ENCODE measurements around the gene DLX4. TPM values are rescaled to one million over a fixed set of nuclear protein-coding genes. Genes with fewer than 3 reads are reported as not detected.

DLX4 gene
- total RNA-seq, 1 donor from 2014 or later, result not detected

DNA sequence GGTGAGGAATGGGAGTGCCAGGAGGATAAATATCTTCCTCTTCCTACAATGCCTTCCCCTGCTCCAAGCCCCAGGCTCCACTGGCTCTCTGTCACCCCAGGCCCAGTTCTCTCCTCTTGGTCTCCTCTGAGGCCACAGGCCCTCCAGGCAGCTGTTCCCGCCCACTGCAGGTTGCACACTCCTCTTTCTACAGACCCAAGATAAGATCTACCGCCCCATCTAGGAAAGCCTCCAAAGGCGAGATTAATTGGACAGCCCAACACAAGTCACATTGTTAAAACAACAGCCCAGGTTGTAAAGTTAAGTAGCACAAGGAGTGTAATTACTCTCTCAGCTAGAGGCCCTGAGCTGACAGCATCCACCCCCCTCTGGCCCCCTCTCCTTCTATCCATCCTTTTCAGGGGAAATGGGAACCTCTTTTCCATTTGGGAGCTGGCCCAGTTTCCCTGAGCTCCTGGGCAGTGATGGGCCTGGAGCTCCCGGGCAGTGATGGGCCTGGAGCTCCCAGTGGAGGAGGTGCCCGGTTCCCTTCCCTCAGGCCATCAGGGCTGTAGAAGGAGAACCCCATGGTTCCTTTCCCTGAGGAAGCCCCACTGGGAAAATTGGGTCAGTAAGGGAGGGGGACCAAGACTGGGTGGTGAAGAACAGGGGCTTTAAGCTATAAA, 7.3 kb downstream of the DLX4 start:
- no peak overlapping the region for H3K4me3 Mint-ChIP-seq
- intact Hi-C loops (cut with micrococcal nuclease), result no loop called here
- H3K9me3 Mint-ChIP-seq, result no peaks in the 10 kb centered on the region
- H3K4me1 Mint-ChIP-seq (ENCODE audit: low read depth), result no peaks in the 10 kb centered on the region
- H3K27me3 Mint-ChIP-seq (ENCODE audit: insufficient read depth), result peaks cover 61% of the 10 kb centered on the region
- H3K27ac Mint-ChIP-seq, result no peak overlapping the region
- no peaks in the 10 kb centered on the region for H3K36me3 Mint-ChIP-seq (ENCODE audit: low read depth)
- no peak for DNase-seq (ENCODE audit: low spot score)

DNA sequence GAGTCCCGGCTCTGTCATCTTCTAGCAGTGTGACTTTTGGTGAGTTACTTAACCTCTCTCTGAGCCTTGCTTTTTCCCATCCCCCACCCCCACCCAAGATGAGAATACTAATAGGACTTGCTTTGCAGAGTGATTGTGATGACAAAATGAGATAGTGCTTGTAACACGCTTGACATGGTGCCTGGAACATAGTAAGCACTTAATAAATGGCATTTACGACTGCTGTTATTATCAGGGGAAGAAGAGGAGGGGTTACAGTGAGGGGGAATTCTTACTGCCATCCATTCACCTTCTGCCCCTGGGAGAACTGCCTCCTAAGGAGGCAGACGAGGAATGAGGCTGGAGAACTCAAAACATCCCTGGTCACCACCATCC, 7.8 kb downstream of the DLX4 start:
- Mint-ChIP-seq H3K27ac (no peak overlapping the region), H3K36me3 (ENCODE audit: low read depth) (no peaks in the 10 kb centered on the region), H3K9me3 (no peaks in the 10 kb centered on the region), H3K27me3 (ENCODE audit: insufficient read depth) (peaks cover 59% of the 10 kb centered on the region), H3K4me3 (no peak overlapping the region), H3K4me1 (ENCODE audit: low read depth) (no peaks in the 10 kb centered on the region)
- intact Hi-C loops (cut with micrococcal nuclease), result no loop called here
- no peak for DNase-seq (ENCODE audit: low spot score)

DNA sequence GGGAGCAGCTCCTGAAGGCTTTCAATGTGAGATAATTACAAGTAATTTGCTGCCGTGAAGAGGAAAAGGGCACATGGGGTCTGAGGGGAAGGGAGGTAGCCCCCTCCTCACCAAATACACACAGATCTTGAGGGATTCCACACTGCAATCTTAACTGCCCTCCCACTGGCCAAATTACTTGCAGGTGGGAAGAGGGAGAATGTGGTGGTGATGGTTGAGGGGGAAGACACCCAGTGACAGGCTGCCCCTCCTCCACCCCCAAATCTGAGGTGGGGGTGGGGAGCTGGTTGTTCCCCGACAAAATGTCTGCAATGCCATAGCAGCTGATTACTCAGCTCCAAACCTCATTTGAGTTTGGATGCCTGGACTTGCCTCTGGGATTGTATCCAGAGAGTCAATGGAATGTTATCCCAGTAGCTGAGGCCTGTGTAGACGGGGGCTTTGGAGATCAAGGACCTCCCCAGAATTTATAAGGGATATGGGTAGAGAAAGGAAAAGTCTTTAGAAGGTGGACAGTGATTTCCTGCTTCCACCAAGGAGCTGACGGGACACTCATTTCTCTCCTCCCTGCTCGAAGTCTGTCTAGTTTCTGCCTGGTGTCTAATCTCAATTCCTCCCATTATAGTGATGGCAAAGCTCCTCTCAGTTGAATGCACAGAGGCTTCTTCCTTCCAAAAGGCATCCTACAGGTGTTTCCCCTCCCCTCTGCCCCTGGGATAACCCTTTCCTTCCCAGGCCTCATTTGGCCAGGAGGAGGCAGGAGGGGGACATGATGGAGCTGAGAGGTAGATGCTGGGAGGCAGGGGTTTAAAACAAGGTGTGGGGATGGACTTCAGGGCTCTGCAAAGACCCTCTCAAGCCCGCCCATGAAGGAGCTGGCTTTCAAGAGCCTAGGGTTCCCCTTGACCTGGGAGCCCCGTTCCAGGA, 8.7 kb downstream of the DLX4 start:
- intact Hi-C loops (cut with micrococcal nuclease), result no loop called here
- peaks cover 58% of the 10 kb centered on the region for H3K27me3 Mint-ChIP-seq (ENCODE audit: insufficient read depth)

DNA sequence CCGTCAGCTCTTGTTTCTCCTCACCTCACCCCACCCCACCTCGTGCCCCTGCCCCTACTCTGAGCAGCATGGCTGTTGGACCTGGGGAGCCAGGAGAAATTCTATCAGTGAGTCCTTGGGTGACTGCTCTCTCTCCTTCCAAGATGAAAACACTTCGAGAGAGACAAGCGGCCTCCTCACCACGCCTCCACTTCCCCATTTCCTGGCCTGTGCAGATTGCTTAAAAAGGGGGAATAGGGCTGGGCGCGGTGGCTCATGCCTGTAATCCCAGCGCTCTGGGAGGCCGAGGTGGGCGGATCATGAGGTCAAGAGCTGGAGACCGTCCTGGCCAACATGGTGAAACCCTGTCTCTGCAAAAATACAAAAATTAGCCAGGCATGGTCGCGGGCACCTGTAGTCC, 9.5 kb downstream of the DLX4 start:
- no peak overlapping the region for H3K27ac Mint-ChIP-seq
- no peaks in the 10 kb centered on the region for H3K36me3 Mint-ChIP-seq (ENCODE audit: low read depth)
- intact Hi-C loops (cut with micrococcal nuclease), result no loop called here
- H3K4me3 Mint-ChIP-seq, result no peak overlapping the region
- no peaks in the 10 kb centered on the region for H3K4me1 Mint-ChIP-seq (ENCODE audit: low read depth)
- H3K9me3 Mint-ChIP-seq, result no peaks in the 10 kb centered on the region
- H3K27me3 Mint-ChIP-seq (ENCODE audit: insufficient read depth), result peaks cover 51% of the 10 kb centered on the region
- no peak for DNase-seq (ENCODE audit: low spot score)

More for the DNA sequence above, 8.7 kb downstream of the DLX4 start:
- DNase-seq (ENCODE audit: low spot score), result no peak
- H3K4me1 Mint-ChIP-seq (ENCODE audit: low read depth), result no peaks in the 10 kb centered on the region
- H3K4me3 Mint-ChIP-seq, result no peak overlapping the region
- no peak overlapping the region for H3K27ac Mint-ChIP-seq
- no peaks in the 10 kb centered on the region for H3K36me3 Mint-ChIP-seq (ENCODE audit: low read depth)
- H3K9me3 Mint-ChIP-seq, result no peaks in the 10 kb centered on the region

DNA sequence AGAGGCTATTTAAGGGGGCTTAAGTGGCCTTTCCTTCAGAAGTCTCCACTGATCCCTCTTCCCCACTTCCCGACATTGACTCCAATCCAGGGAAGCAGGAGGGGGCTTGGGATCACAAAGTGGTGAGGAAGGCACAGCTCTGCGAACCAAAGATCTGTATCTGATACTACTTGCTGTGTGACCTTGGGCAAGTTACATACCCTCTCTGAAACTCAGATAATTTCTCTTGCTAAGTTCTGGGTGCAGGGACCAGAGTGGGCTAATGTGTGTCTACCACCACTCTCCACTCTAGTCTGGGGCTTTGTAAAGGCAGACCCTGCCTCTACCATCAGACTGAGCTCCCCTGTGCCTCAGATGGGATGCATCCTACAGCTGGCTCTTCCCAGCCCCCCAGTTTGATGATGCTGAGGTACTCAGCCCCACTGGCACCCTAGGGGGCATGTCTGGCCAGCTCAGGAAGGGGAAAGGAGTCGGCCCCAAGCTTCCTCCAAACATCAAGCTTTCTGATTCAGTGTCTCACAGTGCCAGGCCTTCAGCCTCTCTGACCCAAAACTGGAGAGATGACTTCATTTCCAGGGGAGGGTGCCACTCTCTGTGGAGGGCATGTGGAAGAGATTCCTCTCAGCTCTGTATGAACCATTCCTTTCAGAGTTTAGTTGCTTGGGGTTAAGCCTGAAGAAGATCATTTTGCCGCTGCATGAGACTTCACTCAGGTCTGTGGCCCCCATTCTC, 10.9 kb downstream of the DLX4 start:
- H3K36me3 Mint-ChIP-seq (ENCODE audit: low read depth), result no peaks in the 10 kb centered on the region
- intact Hi-C loops (cut with micrococcal nuclease), result no loop called here
- no peak for DNase-seq (ENCODE audit: low spot score)
- no peak overlapping the region for H3K4me3 Mint-ChIP-seq
- no peak overlapping the region for H3K27ac Mint-ChIP-seq
- H3K9me3 Mint-ChIP-seq, result no peaks in the 10 kb centered on the region
- H3K4me1 Mint-ChIP-seq (ENCODE audit: low read depth), result no peaks in the 10 kb centered on the region
- H3K27me3 Mint-ChIP-seq (ENCODE audit: insufficient read depth), result peaks cover 37% of the 10 kb centered on the region

DNA sequence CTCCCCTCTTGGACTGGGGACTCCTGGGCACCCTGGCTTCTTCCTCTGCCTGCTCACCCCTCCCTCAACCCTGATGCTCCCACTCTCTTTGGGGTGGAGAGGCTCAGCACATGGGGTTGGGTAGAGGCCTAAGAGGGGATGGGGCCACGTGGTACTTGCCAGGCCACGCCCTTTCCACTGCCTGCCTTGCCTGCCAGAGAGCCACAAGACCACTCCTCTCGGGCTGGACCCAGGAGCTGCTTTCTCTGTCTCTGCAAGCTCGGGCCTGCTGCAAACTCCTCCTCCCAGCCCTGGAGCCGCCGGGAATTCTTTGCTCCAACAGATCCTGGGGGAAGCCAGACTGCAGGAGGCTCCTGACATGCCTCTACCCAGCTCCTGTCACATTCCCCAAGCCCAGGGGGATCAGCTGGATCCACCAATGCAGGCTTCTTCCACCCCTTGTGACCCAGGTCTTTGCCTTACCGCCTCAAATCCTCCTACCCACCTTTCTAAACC, 11.8 kb downstream of the DLX4 start:
- Mint-ChIP-seq H3K9me3 (no peaks in the 10 kb centered on the region), H3K4me1 (ENCODE audit: low read depth) (no peaks in the 10 kb centered on the region), H3K27me3 (ENCODE audit: insufficient read depth) (peaks cover 33% of the 10 kb centered on the region), H3K36me3 (ENCODE audit: low read depth) (no peaks in the 10 kb centered on the region), H3K27ac (no peak overlapping the region), H3K4me3 (no peak overlapping the region)
- intact Hi-C loops (cut with micrococcal nuclease), result no loop called here
- no peak for DNase-seq (ENCODE audit: low spot score)

DNA sequence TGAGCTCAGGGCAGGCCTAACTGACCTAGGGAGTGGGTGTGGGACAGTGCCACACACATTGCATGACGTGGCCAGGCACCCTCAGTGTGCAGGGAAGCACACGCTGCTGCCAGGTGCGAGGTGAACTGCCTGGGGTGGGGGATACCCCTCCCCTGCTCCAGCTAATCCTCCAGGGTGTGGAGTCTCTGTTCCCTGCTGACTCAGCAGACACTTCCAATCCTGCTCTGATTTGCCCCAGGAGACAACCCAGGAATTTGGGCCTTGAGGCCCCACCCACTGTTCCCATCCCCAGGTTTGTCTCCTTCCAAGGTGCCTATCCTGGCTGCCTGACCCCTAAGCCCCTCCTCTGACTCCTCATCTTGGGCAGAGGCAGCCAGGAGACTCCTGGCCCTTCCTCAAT, 15.3 kb downstream of the DLX4 start:
- peaks cover 42% of the 10 kb centered on the region for H3K27me3 Mint-ChIP-seq (ENCODE audit: insufficient read depth)
- H3K4me3 Mint-ChIP-seq, result no peak overlapping the region
- no peaks in the 10 kb centered on the region for H3K9me3 Mint-ChIP-seq
- no peak overlapping the region for H3K27ac Mint-ChIP-seq
- no peak for DNase-seq (ENCODE audit: low spot score)
- H3K36me3 Mint-ChIP-seq (ENCODE audit: low read depth), result no peaks in the 10 kb centered on the region
- no peaks in the 10 kb centered on the region for H3K4me1 Mint-ChIP-seq (ENCODE audit: low read depth)
- intact Hi-C loops (cut with micrococcal nuclease), result no loop called here

DNA sequence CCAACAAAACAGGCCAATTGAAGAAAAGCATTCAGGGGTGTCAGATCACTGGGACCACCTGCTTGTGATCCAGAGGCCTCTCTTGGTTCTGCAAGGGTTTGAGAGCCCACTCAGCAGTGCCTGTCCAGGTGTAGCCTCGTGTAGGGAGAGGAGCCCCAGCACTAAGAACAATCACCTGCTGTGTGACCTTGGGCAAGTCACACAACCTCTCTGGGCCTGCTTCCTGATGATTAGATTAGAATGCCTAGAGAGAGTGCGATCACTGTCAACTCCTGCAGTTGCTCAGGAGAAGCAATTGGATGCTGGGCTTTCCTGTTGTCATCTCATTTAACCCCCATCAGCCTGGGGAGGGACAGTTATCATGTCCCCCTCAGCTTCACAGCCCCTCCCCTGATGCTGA, 15.8 kb downstream of the DLX4 start:
- Mint-ChIP-seq H3K4me3 (no peak overlapping the region), H3K36me3 (ENCODE audit: low read depth) (no peaks in the 10 kb centered on the region), H3K27me3 (ENCODE audit: insufficient read depth) (peaks cover 42% of the 10 kb centered on the region), H3K9me3 (no peaks in the 10 kb centered on the region), H3K4me1 (ENCODE audit: low read depth) (no peaks in the 10 kb centered on the region), H3K27ac (no peak overlapping the region)
- intact Hi-C loops (cut with micrococcal nuclease), result no loop called here
- no peak for DNase-seq (ENCODE audit: low spot score)

DNA sequence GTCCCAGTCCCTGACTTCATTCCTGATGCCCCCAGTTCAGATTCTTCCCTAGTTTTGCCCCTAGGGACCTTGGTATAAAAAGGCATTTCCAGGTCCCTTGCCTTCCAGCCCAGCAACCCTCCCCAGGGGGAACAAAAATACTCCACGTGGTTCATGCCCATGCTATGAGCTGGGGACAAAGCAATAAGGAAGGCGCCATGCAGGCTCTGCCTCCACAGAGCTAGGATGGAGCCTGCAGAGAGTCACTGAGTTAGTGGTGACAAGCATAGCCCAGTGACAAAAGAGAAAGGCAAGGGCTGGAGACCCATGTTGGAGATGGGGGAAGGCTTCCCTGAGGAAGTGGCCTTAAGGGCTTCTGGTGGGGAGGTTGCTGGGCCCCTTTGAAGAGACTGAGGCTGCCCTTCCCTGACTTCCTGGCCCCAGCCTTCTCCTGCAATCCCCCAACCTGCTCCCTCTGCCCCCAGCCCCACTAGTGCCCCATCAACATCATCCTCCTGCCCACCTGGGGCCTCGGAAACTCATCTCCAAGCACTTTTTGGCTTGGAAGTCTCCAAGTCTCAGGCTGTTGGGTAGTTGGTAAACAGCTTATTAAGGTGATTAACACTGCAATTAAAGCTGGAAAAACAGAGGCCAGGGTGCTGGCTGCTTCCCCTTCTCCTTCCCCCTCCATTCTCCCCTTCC, 16.5 kb downstream of the DLX4 start:
- Mint-ChIP-seq H3K27ac (no peak overlapping the region), H3K36me3 (ENCODE audit: low read depth) (no peaks in the 10 kb centered on the region), H3K9me3 (no peaks in the 10 kb centered on the region), H3K4me1 (ENCODE audit: low read depth) (no peaks in the 10 kb centered on the region), H3K27me3 (ENCODE audit: insufficient read depth) (peaks cover 45% of the 10 kb centered on the region), H3K4me3 (no peak overlapping the region)
- intact Hi-C loops (cut with micrococcal nuclease), result no loop called here
- DNase-seq (ENCODE audit: low spot score), result no peak

DNA sequence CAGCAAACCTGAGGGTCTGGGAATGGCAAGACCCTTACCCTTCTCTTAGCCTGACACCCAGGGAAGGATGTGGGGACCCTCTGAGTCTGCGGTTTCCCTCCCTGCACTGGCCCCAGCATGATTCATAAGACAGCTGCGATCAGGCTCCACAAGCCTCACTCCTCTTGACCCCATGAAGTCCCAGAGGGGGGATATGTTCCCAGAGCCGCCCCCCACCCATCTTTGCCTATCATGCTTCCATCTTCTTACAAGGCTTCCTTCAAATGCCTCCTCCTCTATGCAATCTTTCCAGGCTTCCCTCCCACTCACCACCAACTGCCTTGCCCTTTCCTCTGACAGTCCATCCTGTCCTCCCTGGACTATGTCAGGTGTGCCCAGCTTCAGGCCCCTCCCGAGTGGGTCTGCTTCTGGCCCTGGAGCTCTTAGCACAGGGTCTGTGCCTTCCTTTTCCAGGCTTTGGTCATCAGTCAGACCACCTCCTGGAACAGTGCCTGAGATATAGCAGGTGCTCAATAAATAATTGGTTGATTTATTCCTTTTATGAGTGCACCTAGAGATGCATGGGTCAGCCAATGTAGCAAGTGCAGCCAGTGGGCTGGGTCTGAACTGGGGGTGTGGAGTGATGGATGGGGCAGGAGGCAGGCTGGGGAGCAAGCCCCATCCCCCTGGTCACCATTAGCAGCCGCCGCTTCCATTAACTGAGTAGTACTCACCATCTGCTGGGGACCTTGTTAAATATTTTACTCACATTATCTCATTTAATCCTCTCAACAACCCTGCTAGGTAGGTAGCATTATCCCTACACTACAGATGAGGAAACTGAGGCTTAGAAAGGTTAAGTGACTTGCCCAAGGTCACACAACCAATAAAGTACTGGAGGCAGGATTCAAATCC, 17.7 kb downstream of the DLX4 start:
- Mint-ChIP-seq H3K4me1 (ENCODE audit: low read depth) (no peaks in the 10 kb centered on the region), H3K27me3 (ENCODE audit: insufficient read depth) (peaks cover 44% of the 10 kb centered on the region), H3K27ac (no peak overlapping the region), H3K9me3 (no peaks in the 10 kb centered on the region), H3K36me3 (ENCODE audit: low read depth) (no peaks in the 10 kb centered on the region), H3K4me3 (no peak overlapping the region)
- intact Hi-C loops (cut with micrococcal nuclease), result no loop called here
- no peak for DNase-seq (ENCODE audit: low spot score)

DNA sequence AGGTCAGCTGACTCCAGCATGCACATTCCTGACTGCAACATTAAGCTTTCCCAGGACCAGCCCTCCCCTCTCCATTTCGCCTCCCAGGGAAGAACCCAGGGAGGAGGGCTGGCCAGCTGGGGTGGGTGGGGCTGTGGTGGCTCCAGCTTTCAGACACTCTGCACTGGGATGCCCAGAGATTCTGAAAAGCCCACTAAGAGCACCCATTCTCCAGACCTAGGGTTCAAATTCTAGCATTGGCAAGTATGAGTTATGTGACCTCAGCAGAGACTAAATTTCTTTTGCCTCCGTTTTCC, 18.2 kb downstream of the DLX4 start:
- intact Hi-C loops (cut with micrococcal nuclease), result no loop called here
- no peaks in the 10 kb centered on the region for H3K36me3 Mint-ChIP-seq (ENCODE audit: low read depth)
- peaks cover 45% of the 10 kb centered on the region for H3K27me3 Mint-ChIP-seq (ENCODE audit: insufficient read depth)

More for the DNA sequence above, 18.2 kb downstream of the DLX4 start:
- DNase-seq (ENCODE audit: low spot score), result no peak
- no peak overlapping the region for H3K4me3 Mint-ChIP-seq
- no peak overlapping the region for H3K27ac Mint-ChIP-seq
- H3K4me1 Mint-ChIP-seq (ENCODE audit: low read depth), result no peaks in the 10 kb centered on the region
- H3K9me3 Mint-ChIP-seq, result no peaks in the 10 kb centered on the region
